GM18505 (cell line): ENCODE measurements around the gene TMEM72.

ENCODE experiments used
- ATAC-seq: cut with Tn5 transposase; IDR thresholded peaks from one replicate; pipeline ENCODE4 v1.9.1; 2021; ENCODE audit not compliant: unreplicated experiment
- POLR2A ChIP-seq: IDR thresholded peaks from 4 replicates; pipeline ENCODE4 v1.6.1; 2011; ENCODE audit warnings: borderline replicate concordance; ENCODE audit not compliant: insufficient read depth, insufficient read length; ENCODE audit errors: extremely low read depth

The TMEM72 gene

GRCh38 chr10:44917848-44918247 lies 6.7 kb downstream of the TMEM72 start:
- no peak for ATAC-seq
- no peak for TF ChIP-seq POLR2A

GRCh38 chr10:44920252-44920651 lies 9.1 kb downstream of the TMEM72 start:
- no peak for ATAC-seq
- TF ChIP-seq POLR2A = no peak

- TF ChIP-seq POLR2A = no peak
- no peak for ATAC-seq
Observed at GRCh38 chr10:44921061-44921460, 9.9 kb downstream of the TMEM72 start.

DNA sequence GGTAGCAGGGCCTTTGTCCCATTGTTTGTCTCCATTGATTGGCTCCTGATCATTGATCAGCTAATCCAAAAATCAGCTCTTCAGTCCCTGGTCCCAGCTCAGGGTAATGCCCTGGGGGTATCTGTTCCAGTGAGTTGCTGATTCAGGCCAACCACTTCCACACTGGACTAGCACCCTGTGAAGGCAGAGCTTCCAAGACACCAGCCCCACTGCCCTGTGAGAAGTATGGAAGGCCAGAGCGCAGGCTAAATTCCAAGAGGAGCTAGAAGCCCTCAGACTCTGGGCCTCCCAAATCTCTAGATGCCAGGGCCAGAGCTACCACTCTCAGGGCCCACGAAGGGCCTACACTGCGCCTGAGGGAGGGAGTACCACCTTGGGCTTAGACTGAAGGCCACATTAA lies 10.4 kb downstream of the TMEM72 start:
- TF ChIP-seq POLR2A = no peak
- ATAC-seq = no peak

DNA sequence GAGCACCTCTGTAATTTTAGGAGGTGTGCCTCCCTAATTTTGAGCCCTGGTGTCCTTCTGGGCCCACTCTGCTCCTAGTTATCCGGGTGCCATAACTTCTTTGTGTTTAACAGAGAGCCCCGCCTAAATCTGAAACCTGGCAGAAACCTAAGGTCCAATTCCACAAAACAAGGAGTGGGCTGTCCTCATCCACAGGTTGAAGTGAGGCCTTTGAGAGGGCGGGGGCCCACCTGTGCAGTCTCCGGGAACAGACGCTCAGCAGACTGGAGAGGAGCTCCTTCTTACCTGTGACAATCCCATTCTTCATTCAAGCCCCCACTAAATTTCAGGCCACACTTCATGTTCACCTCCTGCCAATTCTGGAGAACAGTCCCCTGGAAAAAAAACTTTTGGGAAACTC lies 10.9 kb downstream of the TMEM72 start:
- no peak for TF ChIP-seq POLR2A
- no peak for ATAC-seq

- no peak for TF ChIP-seq POLR2A
- no peak for ATAC-seq
Observed at GRCh38 chr10:44922796-44923545, 11.8 kb downstream of the TMEM72 start.

- no peak for TF ChIP-seq POLR2A
Observed at GRCh38 chr10:44923611-44924010, 12.5 kb downstream of the TMEM72 start.

DNA sequence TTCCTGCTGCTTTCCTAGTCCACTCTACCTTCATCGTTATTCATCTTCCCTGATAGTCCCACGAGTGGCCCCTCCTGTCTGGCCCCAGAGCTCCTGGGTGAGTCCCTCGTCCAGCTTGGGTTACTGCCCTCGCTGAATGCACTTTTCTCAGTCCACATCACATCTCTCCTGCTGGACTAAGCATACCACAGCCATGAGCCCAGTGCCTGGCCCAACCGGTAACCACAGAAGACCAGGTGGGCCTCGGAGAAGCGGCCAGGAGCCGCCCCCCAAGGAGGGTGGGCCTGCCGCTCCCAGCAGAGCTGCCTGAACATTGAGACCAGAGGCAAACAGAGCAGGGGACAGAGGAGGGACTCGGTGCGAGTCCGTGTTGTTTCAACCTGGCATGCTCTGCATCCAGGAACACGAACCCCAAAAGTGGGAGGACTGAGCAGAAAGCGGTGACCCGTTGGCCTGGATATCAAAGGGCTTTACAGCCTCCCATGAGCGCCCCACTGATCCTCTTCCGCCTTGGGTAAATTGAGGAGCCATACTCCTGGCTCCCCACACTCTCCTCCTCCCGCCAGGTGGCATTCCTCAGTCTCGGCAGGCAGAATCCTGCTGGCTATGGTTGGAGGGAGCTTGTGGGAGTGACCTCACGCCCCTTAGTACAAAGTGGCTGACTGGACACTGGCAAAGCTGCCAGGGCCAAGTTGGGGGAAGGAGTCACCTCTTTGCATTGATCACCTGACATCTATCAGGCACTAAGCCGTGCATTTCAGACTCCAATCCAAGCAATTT lies 13.3 kb downstream of the TMEM72 start:
- TF ChIP-seq POLR2A = no peak
- ATAC-seq = no peak

More at GRCh38 chr10:44923611-44924010, 12.5 kb downstream of the TMEM72 start:
- ATAC-seq = no peak

DNA sequence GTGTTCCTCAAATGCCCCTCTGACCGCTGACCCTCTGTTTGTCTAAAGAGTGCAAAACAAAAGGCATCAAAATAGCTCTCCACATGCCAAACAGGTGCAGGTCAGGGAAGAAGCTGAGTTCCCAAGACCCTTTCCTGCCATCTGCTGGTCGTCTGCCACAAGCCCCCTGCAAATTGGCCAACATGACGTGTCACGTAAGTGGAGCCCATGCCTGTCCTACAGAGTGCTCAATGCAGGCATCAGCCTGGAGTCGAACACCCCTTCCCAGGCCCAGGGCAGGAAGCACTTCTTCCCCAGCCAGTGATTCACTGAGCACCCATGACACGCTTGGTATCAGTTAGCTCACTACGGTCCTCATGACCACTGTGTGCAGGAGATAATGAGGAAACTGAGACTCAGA lies 14.1 kb downstream of the TMEM72 start:
- no peak for TF ChIP-seq POLR2A
- no peak for ATAC-seq

DNA sequence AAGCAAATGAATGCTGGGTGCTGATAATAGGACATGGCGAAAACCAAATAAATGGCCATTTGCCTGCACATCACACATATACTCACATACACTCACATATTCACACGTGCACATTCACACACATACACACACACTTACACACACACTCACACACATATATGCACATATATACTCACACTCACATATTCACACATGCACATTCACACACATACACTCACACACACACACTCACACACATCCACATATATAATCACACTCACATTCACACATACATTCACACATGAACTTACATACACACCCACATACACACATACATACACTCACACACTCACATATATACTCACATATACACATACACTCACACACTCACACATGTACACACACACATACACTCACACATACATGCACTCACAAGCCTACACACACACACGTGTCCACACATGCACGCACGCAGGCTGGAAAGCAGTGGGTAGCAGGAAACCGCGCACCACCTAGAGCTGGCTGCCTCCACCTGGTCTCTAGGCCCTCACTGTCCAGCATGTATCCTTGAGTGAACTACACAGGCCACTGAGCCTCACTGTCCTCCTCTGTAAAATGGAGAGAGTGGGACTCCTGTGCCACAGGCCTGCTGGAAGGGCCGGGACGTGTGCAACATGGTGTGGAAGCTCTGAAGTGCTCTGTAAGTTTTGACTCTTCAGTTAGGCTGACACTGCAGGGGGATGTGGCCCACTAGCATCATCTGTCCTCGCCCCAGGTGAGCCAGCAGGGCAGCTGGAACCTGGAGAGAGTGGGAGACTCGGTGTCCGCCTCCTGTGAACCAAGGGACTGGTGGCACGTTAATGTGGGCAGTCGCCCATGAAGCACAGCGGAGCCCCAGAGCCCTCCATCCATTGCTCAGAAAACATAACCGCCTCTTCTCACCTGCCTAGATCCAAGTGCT lies 14.9 kb downstream of the TMEM72 start:
- TF ChIP-seq POLR2A = no peak
- ATAC-seq = no peak

DNA sequence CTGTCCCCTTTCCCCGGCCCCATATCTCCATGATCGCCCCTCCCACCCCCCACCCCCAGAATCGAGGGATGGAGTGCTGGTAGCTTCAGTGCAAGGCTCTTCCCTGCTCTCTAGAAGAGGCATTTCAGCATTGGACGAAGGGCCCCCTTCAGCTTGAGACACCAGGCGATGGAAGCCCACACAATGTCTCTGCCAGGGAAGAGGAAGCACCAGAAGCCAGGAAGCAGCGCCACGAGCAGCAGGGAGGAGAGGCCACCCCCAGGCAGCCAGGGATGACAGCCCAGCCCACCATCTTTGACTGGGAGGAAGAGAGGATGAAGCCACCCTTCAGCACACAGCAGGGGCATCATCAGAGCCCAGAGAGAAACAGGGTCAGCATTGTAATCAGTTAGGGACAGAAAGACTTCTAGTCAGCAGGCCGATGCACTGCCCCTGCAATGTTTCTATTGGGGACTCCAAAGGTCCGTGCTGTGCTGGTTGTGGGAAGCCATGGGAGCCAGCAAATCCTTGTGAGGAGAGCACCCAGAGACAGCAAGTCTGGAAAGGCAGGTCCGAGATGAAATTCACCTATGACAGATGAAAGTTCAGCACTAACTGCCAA lies 15.7 kb downstream of the TMEM72 start:
- TF ChIP-seq POLR2A = no peak
- no peak for ATAC-seq

- no peak for TF ChIP-seq POLR2A
- ATAC-seq = no peak
Observed at GRCh38 chr10:44927352-44927751, 16.2 kb downstream of the TMEM72 start.

DNA sequence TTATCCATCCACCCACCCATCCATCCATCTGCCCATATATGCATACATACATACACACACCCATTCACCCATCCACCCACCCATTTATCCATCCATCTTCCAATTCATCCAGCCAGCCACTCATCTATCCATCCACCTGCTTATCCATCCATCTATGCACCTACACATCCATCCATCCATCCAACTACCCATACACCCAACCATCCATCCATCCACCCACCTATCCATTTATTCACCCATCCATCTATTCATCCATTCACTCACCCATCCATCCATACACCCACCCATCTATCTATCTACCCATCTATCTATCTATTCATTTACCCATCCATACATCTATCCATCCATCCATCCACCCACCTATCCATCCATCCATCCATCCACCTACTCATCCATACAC lies 17.3 kb downstream of the TMEM72 start:
- ATAC-seq = no peak
- TF ChIP-seq POLR2A = no peak
